ENCODE measurements around the gene STXBP1.

DNA sequence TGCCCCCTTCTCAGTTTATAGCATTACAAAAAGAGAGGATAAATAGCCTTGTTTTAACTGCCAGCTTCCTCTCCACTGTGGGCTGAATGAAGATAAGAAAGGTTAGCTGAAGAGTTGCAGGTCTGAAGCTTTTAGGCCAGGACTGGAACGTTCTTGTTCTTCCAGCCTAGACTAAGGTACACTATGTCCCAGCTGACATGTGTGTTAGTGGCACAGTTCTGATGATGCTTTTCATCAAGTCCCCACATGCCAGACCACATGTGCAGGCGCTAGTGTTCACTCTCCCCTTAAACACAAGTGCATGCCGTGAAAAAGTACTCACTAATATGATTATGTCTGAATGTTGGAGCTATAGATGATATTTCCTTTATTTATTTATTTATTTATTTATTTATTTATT is 40.7 kb downstream of the STXBP1 start:
- TF ChIP-seq POLR2A (IDR thresholded peaks at IDR 0.05; ENCODE audit: borderline replicate concordance, extremely low read depth, insufficient read depth, insufficient read length) = no peak
- TF ChIP-seq EZH2 (IDR thresholded peaks at IDR 0.05) = no peak
- TF ChIP-seq, protein P1, sequence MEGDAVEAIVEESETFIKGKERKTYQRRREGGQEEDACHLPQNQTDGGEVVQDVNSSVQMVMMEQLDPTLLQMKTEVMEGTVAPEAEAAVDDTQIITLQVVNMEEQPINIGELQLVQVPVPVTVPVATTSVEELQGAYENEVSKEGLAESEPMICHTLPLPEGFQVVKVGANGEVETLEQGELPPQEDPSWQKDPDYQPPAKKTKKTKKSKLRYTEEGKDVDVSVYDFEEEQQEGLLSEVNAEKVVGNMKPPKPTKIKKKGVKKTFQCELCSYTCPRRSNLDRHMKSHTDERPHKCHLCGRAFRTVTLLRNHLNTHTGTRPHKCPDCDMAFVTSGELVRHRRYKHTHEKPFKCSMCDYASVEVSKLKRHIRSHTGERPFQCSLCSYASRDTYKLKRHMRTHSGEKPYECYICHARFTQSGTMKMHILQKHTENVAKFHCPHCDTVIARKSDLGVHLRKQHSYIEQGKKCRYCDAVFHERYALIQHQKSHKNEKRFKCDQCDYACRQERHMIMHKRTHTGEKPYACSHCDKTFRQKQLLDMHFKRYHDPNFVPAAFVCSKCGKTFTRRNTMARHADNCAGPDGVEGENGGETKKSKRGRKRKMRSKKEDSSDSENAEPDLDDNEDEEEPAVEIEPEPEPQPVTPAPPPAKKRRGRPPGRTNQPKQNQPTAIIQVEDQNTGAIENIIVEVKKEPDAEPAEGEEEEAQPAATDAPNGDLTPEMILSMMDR (IDR thresholded peaks at IDR 0.05 in 2 of 3, conservative IDR thresholded peaks at IDR 0.05 in 1 of 3; ENCODE audit: borderline replicate concordance in 1 of 3, insufficient read depth in 1 of 3, low read depth in 2 of 3, low read length in 2 of 3) = no peak
- no peak for TF ChIP-seq SIN3A (IDR thresholded peaks at IDR 0.05; ENCODE audit: low read depth)
- TF ChIP-seq ELF1 (IDR thresholded peaks at IDR 0.05; ENCODE audit: borderline replicate concordance, low read depth) = no peak
- TF ChIP-seq YY1 (IDR thresholded peaks at IDR 0.05; ENCODE audit: extremely low read depth, insufficient replicate concordance, low read depth, low read length) = no peak
- no peak for TF ChIP-seq EZH2phosphoT487 (IDR thresholded peaks at IDR 0.05; ENCODE audit: borderline replicate concordance)
- no peak for TF ChIP-seq REST (IDR thresholded peaks at IDR 0.05; ENCODE audit: low read depth)
- TF ChIP-seq, protein P2, sequence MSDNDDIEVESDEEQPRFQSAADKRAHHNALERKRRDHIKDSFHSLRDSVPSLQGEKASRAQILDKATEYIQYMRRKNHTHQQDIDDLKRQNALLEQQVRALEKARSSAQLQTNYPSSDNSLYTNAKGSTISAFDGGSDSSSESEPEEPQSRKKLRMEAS (IDR thresholded peaks at IDR 0.05) = no peak
